Measurements from ENCODE around the gene C1orf232. TPM values are rescaled to one million over a fixed set of nuclear protein-coding genes. Genes with fewer than 3 reads are reported as not detected.

C1orf232 gene
- total RNA-seq = not detected in 2 replicates

DNA sequence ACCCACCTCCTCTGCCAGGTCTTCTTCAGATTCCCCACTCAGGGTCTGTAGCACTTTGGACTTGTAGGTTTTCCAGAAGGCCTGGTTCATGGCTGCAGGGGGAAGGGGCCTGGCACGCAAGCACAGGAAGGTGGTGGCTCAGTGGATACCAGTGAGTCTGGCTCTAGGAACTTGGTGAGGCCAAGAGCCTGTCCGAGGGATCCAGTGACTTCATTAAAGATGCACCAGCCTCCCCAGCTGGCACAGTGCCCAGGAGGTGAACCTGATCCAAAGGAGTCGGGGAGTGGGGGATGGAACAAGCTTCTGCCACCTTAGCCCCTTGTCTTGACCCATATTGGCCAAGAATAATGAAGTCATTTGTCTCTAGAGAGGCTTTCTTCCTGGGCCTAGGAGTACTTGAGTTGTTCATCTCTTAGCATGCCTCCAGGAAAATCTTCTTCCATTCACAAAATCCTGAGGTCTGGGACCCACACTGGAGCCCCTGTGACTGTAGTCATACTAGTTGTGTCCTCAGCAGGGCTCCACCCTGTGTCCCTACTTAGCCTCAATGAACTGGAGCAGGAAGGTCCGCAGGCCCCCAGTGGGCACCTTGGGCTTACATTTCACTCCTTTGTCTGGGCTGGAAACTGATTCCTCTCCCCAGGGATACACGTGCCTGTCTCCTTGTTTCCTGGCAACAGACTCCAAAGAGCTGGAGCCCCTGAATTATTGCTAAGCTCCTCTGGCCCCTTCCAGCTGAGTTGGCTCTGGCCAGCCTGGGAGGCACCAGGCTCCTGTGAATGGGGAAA, at the start of gene C1orf232:
Gene C1orf232 (minus strand): TSS at position 554 of the 788 bp plus-strand sequence. CDS start 464 bp downstream, at position 90.

DNA sequence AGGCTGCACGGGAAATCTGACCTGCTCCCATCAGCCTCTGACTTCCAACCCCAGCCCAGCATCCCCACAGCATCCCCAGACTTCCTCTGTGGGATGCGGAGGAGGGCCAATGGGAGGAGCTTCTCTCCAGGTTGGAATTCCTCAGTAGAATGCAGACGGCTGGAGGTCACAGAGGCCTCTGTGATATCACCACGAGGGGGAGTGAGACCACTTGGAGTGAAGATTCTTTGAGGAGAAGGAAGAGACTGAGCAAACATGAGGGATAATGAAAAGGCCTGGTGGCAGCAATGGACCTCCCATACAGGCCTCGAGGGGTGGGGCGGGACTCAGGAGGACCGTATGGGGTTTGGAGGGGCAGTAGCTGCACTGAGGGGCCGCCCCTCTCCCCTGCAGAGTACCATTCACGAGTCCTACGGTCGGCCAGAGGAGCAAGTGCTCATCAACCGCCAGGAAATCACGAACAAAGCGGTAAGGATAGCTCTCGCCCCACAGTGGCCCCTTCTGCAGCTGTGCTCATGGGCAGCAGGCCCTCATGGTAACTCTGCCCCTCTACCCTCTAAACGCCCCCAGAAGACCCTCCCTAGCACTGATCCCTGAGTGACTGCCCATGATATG, 21.7 kb upstream of the C1orf232 start, which contains the start of gene CATSPER4:
Gene CATSPER4 (plus strand): TSS at position 230 of the 615 bp plus-strand sequence. CDS start 26 bp downstream, at position 256.

DNA sequence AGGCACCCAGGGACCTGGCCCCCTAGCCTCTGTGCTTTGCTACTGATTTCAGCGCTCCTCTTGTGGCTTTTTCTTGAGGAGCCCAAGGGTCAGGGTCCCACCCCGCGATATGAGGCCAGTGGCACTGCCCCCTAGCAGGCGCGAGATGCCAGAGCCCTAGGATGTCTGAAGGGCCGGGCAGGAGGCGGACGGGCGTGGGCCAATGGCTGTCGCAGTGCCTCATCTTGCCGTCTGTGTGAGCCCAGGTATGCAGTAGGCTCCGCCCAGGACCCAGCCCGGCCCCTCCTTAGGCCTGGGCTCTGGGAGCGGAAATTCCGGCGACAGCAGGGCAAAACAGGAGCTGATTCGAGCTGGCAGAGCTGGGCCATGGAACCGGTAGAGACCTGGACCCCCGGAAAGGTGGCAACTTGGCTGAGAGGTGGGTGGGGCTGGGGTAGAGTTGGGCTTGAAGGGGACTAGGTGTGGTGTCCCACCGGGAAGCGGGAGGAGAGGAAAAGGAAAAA, 8.5 kb upstream of the C1orf232 start, which contains the start of gene CNKSR1:
Gene CNKSR1 (plus strand): TSS at position 310 of the 503 bp plus-strand sequence. CDS start 57 bp downstream, at position 367.

DNA sequence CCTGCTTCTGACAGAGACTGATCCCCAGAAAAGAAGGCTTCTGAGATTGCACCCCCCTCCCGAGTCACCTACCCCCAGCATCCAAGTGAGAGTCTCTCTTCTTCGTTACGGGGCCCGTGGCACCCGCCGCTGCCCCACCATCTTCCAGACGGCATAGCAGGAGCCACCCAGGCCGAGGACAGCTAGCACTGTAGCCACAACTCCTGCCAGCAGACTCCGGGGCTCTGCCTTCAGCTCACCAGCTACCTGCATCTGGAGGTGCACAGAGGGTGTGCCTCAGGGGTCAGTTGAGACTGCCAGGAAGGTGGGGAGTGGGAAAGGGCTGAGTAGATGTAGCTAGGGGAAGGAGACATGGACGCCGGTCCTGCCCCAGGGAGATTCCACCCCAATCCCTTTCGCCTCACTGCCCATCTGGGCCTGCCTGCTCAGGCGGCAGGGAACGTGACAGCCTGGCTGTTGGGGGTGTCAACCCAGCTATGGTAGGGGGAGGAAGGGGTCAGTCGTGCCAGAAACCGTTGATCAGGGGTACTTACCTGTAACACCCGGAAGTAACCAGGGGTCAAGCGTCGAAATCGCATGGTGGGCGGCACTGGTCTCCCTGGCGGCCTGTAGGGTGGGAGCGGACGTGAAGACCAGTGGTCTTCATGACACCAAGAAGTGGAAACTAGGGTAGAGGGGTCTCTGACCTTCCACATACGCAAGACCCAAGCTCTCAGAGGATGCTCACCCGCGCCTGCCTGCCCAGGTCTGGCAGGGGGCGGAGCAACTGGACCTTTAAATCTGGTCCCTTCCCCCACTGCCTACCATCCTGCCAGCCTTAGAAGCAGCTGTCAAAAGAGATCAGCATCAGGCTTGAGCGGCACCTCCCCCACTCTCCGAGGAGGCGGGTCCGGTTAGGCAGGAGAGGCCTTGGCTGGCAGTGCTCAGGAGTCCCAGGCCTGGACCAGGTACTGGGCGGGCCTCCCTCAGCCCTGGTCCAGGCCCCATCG, 2.6 kb upstream of the C1orf232 start, which contains the start of gene ZNF593OS:
Gene ZNF593OS (minus strand): TSS at position 749 of the 989 bp plus-strand sequence. CDS start 171 bp downstream, at position 578.

DNA sequence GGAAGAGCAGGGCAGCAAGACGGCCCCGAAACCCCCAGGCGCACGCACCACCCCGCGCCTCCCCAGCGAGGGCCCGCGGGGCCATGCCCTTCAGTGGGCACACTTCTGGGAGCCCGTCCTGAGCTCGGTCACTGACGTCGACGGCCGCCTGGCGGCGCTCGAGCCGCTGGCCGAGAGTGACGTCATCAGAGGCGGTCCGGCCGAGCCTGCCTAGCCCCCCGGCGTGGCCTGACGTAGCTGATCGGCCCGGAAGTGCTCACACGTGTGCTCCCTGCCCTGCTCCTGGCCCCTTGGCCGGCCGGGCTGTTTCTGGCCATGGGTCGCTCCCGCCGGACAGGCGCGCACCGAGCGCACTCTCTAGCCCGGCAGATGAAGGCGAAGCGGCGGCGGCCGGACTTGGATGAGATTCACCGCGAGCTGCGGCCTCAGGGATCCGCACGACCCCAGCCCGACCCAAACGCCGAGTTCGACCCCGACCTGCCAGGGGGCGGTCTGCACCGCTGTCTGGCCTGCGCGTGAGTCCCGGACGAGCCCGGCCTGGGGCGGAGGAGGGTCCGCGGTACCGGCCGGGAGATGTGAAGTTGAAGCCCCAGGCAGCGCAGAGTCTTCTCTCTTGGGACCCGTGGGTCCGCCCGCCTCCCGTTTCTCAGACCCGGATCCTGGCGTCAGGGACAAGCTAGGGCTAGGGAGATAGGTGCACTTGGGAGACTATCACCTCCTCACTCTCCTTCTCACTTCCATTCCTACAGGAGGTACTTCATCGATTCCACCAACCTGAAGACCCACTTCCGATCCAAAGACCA, 1.1 kb upstream of the C1orf232 start, which contains the start of gene ZNF593:
Gene ZNF593 (plus strand): TSS at position 240 of the 803 bp plus-strand sequence. CDS start 76 bp downstream, at position 316.

DNA sequence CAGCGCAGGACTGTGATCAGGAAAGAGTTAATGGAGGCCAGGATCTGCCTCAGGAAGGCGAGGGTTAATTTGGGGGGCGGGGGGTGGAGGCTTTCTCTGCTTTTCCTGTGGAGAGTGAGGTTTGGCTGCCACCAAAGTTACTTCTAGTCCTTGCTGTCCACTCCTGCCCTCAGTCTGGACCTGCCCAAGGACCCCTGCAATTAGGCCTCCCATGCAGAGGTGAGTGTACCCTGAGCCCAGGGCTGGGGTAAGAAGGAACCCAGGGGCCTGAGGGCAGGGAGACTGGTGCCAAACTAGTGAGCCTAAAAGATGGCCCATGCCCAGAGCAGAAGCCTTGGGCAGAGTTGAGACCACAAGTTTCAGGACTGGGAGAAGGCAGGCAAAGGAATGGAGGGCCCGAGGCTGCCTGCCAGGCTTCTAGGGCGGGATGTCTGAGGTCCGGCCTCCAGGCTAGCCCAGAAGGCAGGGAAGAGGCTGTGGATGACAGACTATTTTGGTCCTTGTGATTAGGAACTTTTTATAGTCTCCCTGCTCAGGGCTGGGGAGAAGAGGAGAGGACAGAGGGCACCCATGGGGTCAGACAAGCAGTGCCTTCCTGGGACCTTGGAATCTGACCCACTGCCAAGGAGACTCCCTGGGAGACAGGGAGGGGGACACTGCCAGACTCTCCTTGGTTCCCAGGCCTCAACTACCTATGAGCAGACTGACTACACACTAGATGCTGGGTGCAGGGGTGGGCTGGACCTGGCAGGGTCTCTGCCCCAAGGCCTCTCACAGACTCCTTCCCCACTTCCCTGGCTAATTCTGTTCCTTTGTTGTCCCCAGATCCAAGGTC, 9.6 kb downstream of the C1orf232 start, which contains the start of gene FAM110D:
Gene FAM110D (plus strand): TSS at position 172 of the 835 bp plus-strand sequence. CDS start 2,213 bp downstream, outside the sequence.

Other genes with a start within 250 kb of the C1orf232 start
- 11.9 and 15.3 TPM in 2 replicates for gene PAFAH2, start 170.9 kb downstream of the C1orf232 start, total RNA-seq
- 4.3 and 26.5 TPM in 2 replicates for gene EXTL1, start 147.2 kb downstream of the C1orf232 start, total RNA-seq
- gene SLC30A2, start 122.8 kb downstream of the C1orf232 start, total RNA-seq = not detected in 2 replicates
- gene TRIM63, start 101.3 kb downstream of the C1orf232 start, total RNA-seq = not detected in 2 replicates
- gene PDIK1L, start 57.1 kb downstream of the C1orf232 start, total RNA-seq = 2.6 and 3.2 TPM in 2 replicates
- not detected in 2 replicates for gene FAM110D, start 9.9 kb downstream of the C1orf232 start, total RNA-seq
- 26.4 and 32.3 TPM in 2 replicates for gene ZNF593, start 945 bp upstream of the C1orf232 start, total RNA-seq
- gene ZNF593OS, start 2.9 kb upstream of the C1orf232 start, total RNA-seq = 0.29 TPM in 1 of 2 replicates, not detected in the other
- gene CNKSR1, start 8.5 kb upstream of the C1orf232 start, total RNA-seq = not detected in 2 replicates
- gene CATSPER4, start 21.6 kb upstream of the C1orf232 start, total RNA-seq = not detected in 2 replicates
- 8.7 and 8.9 TPM in 2 replicates for gene CEP85, start 65.2 kb upstream of the C1orf232 start, total RNA-seq
- gene SH3BGRL3, start 111.1 kb upstream of the C1orf232 start, total RNA-seq = 206 and 215 TPM in 2 replicates
- gene UBXN11, start 137.7 kb upstream of the C1orf232 start, total RNA-seq = 3.5 and 7.8 TPM in 2 replicates
- 0.71 TPM in 1 of 2 replicates, not detected in the other for gene CD52, start 149.0 kb upstream of the C1orf232 start, total RNA-seq
- gene CRYBG2, start 185.2 kb upstream of the C1orf232 start, total RNA-seq = not detected in 2 replicates
- gene ZNF683, start 203.8 kb upstream of the C1orf232 start, total RNA-seq = not detected in 2 replicates
- not detected in 2 replicates for gene LIN28A, start 241.9 kb upstream of the C1orf232 start, total RNA-seq

All from myometrial cell (primary cell).